ENCODE data around the gene ABHD12B.

The ABHD12B gene

GRCh38 chr14:50832935-50833630 is 38.8 kb upstream of the ABHD12B start:
- DNase-seq (ENCODE audit: extremely low read depth, low read depth), result no peak
- TF ChIP-seq CTCF (IDR thresholded peaks at IDR 0.05; ENCODE audit: low read depth, low read length, missing control alignments), result no peak
- H3K4me3 ChIP-seq (replicated peaks; ENCODE audit: low read depth, low read length), result no peak overlapping the region

- no peak for TF ChIP-seq CTCF (IDR thresholded peaks at IDR 0.05; ENCODE audit: low read depth, low read length, missing control alignments)
- no peak overlapping the region for H3K4me3 ChIP-seq (replicated peaks; ENCODE audit: low read depth, low read length)
- no peak for DNase-seq (ENCODE audit: extremely low read depth, low read depth)
Observed at GRCh38 chr14:50834802-50835276, 37.0 kb upstream of the ABHD12B start.

GRCh38 chr14:50835280-50835679 is 36.6 kb upstream of the ABHD12B start:
- no peak for DNase-seq (ENCODE audit: extremely low read depth, low read depth)
- no peak overlapping the region for H3K4me3 ChIP-seq (replicated peaks; ENCODE audit: low read depth, low read length)
- TF ChIP-seq CTCF (IDR thresholded peaks at IDR 0.05; ENCODE audit: low read depth, low read length, missing control alignments), result no peak

GRCh38 chr14:50836515-50836914 is 35.3 kb upstream of the ABHD12B start:
- TF ChIP-seq CTCF (IDR thresholded peaks at IDR 0.05; ENCODE audit: low read depth, low read length, missing control alignments), result no peak
- no peak overlapping the region for H3K4me3 ChIP-seq (replicated peaks; ENCODE audit: low read depth, low read length)
- DNase-seq (ENCODE audit: extremely low read depth, low read depth), result no peak

- DNase-seq (ENCODE audit: extremely low read depth, low read depth), result no peak
- H3K4me3 ChIP-seq (replicated peaks; ENCODE audit: low read depth, low read length), result no peak overlapping the region
- no peak for TF ChIP-seq CTCF (IDR thresholded peaks at IDR 0.05; ENCODE audit: low read depth, low read length, missing control alignments)
Observed at GRCh38 chr14:50837271-50837670, 34.6 kb upstream of the ABHD12B start.

GRCh38 chr14:50837850-50838470 is 33.9 kb upstream of the ABHD12B start:
- DNase-seq (ENCODE audit: extremely low read depth, low read depth), result no peak
- H3K4me3 ChIP-seq (replicated peaks; ENCODE audit: low read depth, low read length), result no peak overlapping the region
- no peak for TF ChIP-seq CTCF (IDR thresholded peaks at IDR 0.05; ENCODE audit: low read depth, low read length, missing control alignments)

Measured in HFF-Myc (cell line).